ENCODE measurements around the gene MUC5AC.

- no peak for TF ChIP-seq EZH2 (IDR thresholded peaks at IDR 0.05; ENCODE audit: insufficient read depth, poor library complexity, severe bottlenecking)
- TF ChIP-seq EZH2phosphoT487 (IDR thresholded peaks at IDR 0.05; ENCODE audit: insufficient read depth, low read depth) = no peak
Observed at GRCh38 chr11:1195682-1196515, 38.1 kb downstream of the MUC5AC start.

Measured in GM23248 (cell line).